ENCODE measurements around the gene OR52E8.

Gene OR52E8

DNA sequence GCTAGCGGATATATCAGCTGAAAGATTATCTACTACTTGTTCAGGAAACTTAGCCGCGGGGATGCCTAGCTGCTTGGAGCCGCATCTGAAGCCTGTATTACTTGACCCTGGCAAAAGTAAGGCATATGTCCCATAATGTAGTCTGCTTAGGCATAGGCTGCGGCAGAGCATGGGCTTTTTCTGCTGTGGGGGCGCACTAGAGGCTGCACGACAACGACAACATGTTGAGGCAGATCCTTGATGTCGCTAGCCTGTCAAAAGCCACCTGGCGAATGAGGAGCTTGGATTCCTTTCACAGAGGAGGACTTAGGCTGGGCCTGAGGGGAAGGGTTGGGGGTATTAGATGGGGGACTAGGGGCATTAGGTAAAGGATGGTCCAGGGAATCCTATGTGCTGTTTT, 49.9 kb downstream of the OR52E8 start:
- DNase-seq = no peak
